Hippocampal formation (tissue), 2 donors: ENCODE results near the gene USP43.

Experiments
- DNase-seq, 2 donors: peaks; one replicate each; lab custom pipeline; 2025; lab: John Stamatoyannopoulos, UW

USP43 gene

GRCh38 chr17:9703781-9704082 lies 58.4 kb downstream of the USP43 start:
- DNase-seq = no peak

- no peak for DNase-seq
Measured at GRCh38 chr17:9705745-9706144, 60.4 kb downstream of the USP43 start.

GRCh38 chr17:9707948-9708347 lies 62.6 kb downstream of the USP43 start:
- DNase-seq = no peak

GRCh38 chr17:9714801-9715200 lies 69.5 kb downstream of the USP43 start:
- no peak for DNase-seq

- no peak for DNase-seq
Measured at GRCh38 chr17:9715503-9716016, 70.2 kb downstream of the USP43 start.

DNA sequence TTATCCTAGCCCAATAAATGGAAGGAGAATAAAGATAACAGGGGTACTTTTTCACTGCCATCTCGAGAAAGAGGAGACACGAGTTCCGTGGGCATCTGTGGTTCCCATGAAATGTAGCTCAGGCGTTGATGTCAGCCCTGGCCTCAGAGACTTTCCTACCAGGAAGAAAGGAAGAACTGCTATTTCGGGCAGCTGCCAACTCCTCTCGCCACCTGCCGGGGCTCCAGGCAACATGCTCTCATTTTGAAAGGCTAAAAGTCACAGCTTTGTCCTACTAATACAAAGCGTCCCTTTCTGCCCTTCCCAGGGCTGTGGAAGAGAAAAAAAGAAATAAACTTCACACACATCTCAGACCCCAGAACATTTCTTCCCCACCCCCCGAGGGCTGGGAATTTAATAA lies 80.3 kb downstream of the USP43 start:
- peak in 1 of 2 donors; percentile 10 for DNase-seq

DNA sequence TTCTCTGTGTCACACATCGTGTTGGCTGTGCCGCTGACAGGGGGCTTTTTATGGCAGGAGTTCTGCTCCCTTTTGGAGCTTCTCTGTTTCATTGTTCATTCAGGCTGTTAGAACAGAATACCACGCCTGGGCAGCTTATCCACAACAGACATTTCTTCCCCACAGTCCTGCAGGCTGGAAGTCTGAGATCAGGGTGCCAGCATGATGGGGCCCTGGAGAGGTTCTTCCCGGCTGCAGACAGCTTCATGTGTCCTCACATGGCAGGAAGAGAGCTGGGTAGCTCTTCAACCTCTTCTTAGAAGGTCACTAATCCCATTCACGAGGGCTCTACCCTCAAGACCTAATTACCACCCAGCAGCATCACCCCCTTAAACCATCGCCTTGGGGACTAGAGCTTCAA lies 81.0 kb downstream of the USP43 start:
- no peak for DNase-seq

DNA sequence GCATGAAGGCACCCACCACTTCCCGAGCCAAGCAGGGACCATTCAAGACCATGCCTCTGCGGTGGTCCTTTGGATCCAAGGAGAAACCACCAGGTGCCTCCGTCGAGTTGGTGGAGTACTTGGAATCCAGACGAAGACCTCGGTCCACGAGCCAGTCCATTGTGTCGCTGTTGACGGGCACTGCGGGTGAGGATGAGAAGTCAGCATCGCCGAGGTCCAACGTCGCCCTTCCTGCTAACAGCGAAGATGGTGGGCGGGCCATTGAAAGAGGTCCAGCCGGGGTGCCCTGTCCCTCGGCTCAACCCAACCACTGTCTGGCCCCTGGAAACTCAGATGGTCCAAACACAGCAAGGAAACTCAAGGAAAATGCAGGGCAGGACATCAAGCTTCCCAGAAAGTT lies 82.7 kb downstream of the USP43 start:
- no peak for DNase-seq

DNA sequence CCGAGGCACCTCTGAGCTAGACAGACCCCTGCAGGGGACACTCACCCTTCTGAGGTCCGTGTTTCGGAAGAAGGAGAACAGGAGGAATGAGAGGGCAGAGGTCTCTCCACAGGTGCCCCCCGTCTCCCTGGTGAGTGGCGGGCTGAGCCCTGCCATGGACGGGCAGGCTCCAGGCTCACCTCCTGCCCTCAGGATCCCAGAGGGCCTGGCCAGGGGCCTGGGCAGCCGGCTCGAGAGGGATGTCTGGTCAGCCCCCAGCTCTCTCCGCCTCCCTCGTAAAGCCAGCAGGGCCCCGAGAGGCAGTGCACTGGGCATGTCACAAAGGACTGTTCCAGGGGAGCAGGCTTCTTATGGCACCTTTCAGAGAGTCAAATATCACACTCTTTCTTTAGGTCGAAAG lies 83.2 kb downstream of the USP43 start:
- no peak for DNase-seq

DNA sequence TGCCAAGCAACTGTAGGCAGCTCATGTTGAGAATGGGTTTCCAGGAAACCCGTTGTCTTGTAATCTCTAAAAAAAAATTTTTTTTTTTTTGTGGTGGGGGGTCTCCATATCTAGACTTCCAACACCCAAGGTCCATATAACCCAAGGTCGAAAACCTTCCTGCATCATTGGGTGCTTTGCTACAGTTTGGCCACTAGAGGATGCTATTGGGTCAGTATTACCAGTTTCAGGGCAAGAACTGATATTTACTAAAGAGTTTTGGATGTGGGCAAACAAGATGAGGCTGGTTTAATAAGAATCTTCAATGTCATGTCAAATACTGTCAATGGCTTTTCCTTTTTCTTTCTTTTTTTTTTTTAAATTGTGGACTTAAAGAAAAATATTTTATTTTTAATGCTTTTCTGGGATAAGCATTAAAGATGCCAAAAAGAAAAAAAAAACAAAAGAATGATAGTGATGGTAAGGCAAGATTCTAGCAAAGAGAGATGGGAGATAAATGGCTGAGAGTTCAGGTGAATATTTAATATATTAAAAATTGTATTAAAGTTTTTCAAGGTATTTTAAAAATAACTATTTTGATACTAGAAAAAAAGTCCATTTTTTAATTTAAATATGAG lies 83.8 kb downstream of the USP43 start:
- DNase-seq = peak in 1 of 2 donors; percentile 55

DNA sequence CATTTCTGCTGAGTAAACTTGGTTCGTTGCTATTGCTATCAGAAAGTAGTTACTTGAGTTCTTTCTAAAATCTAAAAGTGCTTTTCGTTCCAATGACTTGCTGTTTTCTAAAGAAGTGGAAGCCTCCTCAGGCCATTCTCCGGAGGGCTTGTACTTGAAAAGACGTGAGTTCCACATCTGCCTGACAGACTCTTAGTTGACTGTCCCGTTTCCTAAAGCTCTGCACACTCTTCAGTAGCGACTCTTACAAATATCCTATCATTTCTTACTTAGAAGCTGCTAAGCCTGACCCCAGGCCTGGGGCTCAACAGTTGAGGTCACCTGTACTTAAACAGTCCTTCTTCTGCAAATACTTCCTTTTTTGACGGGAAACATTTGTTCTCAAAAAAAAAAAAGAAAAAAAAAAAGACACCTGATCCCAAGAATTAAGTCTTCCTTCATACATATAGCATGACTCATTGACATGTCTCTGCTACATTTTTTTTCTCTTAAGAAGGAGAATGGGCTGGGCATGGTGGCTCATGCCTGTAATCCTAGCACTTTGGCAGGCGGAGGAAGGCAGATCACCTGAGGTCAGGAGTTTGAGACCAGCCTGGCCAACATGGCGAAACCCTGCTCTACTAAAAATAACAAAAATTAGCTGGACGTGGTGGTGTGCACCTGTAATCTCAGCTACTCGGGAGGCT lies 84.6 kb downstream of the USP43 start:
- no peak for DNase-seq

DNA sequence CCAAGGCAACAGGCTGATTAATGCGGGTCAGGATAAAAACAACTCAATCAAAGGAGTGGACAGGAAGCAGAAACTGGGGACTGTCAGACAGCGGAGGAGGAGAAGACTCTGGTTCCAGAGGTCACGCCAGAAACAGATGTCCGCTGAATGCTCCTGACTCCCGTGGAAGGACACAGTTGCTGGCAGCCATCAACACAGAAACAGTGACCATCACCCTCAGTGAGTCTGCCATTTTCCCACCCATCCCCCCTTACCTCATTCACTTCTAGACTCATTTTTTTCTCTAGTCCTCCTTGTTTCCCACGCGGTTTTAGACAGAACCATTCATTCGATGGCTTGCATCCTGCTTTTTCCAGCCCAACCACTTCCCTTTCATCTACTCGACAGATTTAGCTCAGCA lies 105.2 kb downstream of the USP43 start:
- no peak for DNase-seq

- DNase-seq = no peak
Measured at GRCh38 chr17:9755083-9755482, 109.8 kb downstream of the USP43 start.

DNA sequence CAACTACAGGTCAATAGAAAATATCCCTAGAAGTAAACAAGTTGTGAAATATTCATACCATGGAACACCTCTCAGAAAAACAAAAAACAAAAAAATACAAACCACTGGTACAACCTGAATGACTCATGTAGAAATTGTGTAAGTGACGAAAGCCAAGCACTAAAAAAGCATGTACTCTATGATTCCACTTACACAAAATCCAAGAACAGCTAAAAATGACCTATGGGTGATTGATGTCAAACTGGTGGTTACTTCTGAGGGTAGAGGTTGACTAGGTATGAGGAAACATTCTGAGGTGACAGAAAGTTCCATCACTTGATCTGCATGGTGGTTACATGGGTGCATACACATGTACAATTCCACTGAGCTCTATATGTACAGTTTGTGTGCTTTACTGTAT lies 114.9 kb downstream of the USP43 start:
- no peak for DNase-seq

DNA sequence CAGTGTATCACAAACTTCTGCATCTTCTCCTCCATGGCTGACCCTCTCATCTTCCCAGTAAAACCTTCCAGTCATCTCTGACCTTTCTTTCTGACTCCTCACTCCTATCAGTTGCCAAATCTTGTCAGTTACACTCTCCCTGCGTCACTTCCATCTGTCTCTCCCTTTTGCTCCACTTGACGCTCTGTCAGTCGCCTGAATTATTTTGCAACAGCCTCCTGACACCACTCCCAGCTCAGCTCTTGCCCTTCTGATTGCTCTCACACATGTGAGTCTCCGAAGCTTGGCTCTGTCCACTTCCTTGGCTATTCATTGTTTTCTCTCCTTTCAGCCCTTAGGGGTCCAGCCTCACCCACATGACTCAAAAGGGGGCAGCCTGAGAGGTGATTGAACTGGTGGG lies 118.3 kb downstream of the USP43 start:
- DNase-seq = no peak

GRCh38 chr17:9765322-9765721 lies 120.0 kb downstream of the USP43 start:
- DNase-seq = no peak

DNA sequence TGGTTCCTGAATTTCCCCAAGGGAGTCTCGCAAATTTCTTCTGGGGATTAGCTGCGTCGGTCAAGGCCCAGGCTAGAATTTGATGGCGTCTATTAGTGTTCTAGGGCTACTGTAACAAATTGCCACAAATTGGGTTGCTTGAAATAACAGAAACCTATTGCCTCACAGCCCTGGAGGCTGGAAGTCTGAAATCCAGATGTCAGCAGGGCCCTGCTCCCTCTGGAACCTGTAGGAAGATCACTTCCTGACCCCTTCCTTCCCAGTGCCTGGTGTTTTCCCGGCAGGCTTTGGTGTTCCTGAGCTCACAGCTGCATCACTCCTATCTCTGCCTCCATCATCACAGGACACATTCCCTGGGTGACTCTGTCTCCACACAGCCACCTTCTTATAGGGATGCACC lies 121.7 kb downstream of the USP43 start:
- no peak for DNase-seq

GRCh38 chr17:9767432-9767991 lies 122.2 kb downstream of the USP43 start:
- DNase-seq = no peak

GRCh38 chr17:9768381-9768934 lies 123.1 kb downstream of the USP43 start:
- DNase-seq = peak in 1 of 2 donors; percentile 24

- no peak for DNase-seq
Measured at GRCh38 chr17:9769036-9769695, 123.8 kb downstream of the USP43 start.

DNA sequence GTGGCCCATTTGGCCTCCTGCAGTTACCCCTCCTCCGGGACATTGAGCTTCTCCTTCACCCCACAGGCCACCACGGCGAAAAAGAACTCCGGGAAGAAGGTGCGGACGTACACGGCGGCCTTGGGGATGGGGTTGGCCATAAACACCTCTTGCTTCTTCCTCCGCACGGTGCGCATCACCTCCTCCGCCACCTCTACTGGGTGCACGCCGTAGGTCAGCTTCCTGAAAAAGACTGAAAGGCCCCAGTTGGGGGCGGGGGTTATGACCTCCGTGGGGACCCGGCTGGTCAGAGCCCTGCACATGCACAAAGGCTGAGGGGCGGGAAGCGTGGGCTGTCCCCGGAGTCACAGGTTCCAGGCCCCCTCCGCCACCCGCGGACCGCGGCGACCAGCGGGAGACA lies 126.1 kb downstream of the USP43 start:
- no peak for DNase-seq

- DNase-seq = no peak
Measured at GRCh38 chr17:9772658-9773057, 127.3 kb downstream of the USP43 start.

- peak in 1 of 2 donors; percentile 21 for DNase-seq
Measured at GRCh38 chr17:9776911-9777310, 131.6 kb downstream of the USP43 start.
